ENCODE data around the gene ZMIZ1. TPM values are rescaled to one million over a fixed set of nuclear protein-coding genes. Genes with fewer than 3 reads are reported as not detected.
"Not testable (repeated sequence)": the region's sequence is repeated elsewhere in the genome, so short reads cannot be mapped to it uniquely, and the experiment has no call there.

ZMIZ1 gene
- total and polyA plus RNA-seq, 8 donors: 63.1 to 87.2 (median 76.8) TPM

GRCh38 chr10:79329529-79329928 is 260.8 kb downstream of the ZMIZ1 start:
- H3K9me3 ChIP-seq: no peaks in the 10 kb centered on the region
- H3K36me3 ChIP-seq: no peaks in the 10 kb centered on the region
- peaks cover 0 to 12% of the 10 kb centered on the region in 2 donors for H3K4me1 ChIP-seq
- H3K4me3 ChIP-seq: no peak overlapping the region
- TF ChIP-seq, protein P1, sequence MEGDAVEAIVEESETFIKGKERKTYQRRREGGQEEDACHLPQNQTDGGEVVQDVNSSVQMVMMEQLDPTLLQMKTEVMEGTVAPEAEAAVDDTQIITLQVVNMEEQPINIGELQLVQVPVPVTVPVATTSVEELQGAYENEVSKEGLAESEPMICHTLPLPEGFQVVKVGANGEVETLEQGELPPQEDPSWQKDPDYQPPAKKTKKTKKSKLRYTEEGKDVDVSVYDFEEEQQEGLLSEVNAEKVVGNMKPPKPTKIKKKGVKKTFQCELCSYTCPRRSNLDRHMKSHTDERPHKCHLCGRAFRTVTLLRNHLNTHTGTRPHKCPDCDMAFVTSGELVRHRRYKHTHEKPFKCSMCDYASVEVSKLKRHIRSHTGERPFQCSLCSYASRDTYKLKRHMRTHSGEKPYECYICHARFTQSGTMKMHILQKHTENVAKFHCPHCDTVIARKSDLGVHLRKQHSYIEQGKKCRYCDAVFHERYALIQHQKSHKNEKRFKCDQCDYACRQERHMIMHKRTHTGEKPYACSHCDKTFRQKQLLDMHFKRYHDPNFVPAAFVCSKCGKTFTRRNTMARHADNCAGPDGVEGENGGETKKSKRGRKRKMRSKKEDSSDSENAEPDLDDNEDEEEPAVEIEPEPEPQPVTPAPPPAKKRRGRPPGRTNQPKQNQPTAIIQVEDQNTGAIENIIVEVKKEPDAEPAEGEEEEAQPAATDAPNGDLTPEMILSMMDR (IDR thresholded peaks at IDR 0.05): no peak
- no peak for DNase-seq
- no peak for ATAC-seq
- H3K27ac ChIP-seq: no peak overlapping the region
- intact Hi-C loops (cut with DNase I): no loop called here
- H3K27me3 ChIP-seq: no peaks in the 10 kb centered on the region

DNA sequence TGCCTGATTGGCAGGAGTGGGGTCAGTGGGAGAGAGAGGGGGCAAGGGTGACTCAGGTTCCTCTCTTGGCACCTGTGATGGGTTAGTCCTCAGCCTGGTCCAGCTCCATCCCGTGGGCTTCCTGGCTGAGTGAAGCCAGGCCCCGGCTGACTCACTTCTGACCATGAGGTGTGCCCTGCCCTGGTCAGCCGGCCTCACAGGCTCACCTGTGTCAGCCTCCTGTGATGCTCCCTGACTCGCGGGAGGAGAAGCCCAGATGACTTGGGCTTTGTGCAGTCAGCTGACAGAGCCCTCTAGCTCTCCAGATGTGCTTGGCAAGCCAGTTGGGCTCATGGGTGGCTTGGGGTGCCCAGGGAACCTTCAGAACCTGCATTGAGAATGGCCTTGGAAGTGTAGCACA is 262.5 kb downstream of the ZMIZ1 start:
- ATAC-seq (no peak), DNase-seq (no peak)
- Histone ChIP-seq H3K27me3 (no peaks in the 10 kb centered on the region), H3K27ac (peak overlapping the region in 1 of 2 donors; percentile 59), H3K36me3 (no peaks in the 10 kb centered on the region), H3K9me3 (no peaks in the 10 kb centered on the region), H3K4me3 (no peak overlapping the region), H3K4me1 (peaks cover 0 to 12% of the 10 kb centered on the region in 2 donors)
- TF ChIP-seq, protein P1 (IDR thresholded peaks at IDR 0.05): no peak
- intact Hi-C loops (cut with DNase I): no loop called here

DNA sequence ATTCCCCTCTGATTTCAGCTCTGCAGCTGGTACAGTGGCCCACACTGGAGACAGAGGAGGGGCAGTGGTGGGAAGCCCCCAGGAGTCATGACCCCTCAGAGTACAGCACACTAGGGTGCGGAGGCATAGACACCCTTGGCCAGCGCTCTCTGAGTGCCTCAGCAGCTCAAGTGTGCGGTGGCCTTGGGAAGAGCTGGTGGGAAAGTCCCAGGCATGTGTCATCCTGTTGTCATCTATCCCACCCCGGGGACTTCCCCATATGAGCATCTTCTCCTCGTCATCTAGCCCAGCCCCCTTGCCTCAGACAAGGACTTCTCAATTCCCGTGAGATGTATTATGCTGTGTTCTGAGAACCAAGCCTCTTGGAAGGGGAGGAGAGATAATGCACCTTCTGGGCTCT is 262.9 kb downstream of the ZMIZ1 start:
- Histone ChIP-seq H3K4me3 (no peak overlapping the region), H3K9me3 (no peaks in the 10 kb centered on the region), H3K27me3 (no peaks in the 10 kb centered on the region), H3K4me1 (peaks cover 0 to 12% of the 10 kb centered on the region in 2 donors), H3K36me3 (no peaks in the 10 kb centered on the region), H3K27ac (peak overlapping the region in 1 of 2 donors; percentile 59)
- DNase-seq (peak in 1 of 4 donors; percentile 78), ATAC-seq (peak; percentile 75)
- TF ChIP-seq, protein P1 (IDR thresholded peaks at IDR 0.05): no peak
- intact Hi-C loops (cut with DNase I): no loop called here

- DNase-seq; H3K27ac ChIP-seq; H3K4me3 ChIP-seq; H3K27me3 ChIP-seq; ATAC-seq; H3K36me3 ChIP-seq; H3K9me3 ChIP-seq; intact Hi-C loops (cut with DNase I): not testable (repeated sequence)
- peaks cover 0 to 12% of the 10 kb centered on the region in 2 donors for H3K4me1 ChIP-seq
Observed at GRCh38 chr10:79332610-79333315, 264.0 kb downstream of the ZMIZ1 start.

GRCh38 chr10:79333513-79333912 is 264.7 kb downstream of the ZMIZ1 start:
- DNase-seq: no peak
- H3K9me3 ChIP-seq: no peaks in the 10 kb centered on the region
- no peak overlapping the region for H3K4me3 ChIP-seq
- H3K27me3 ChIP-seq: no peaks in the 10 kb centered on the region
- intact Hi-C loops (cut with DNase I): no loop called here
- peaks cover 0 to 12% of the 10 kb centered on the region in 2 donors for H3K4me1 ChIP-seq
- TF ChIP-seq, protein P1 (IDR thresholded peaks at IDR 0.05): no peak
- no peak overlapping the region for H3K27ac ChIP-seq
- ATAC-seq: no peak
- no peaks in the 10 kb centered on the region for H3K36me3 ChIP-seq

DNA sequence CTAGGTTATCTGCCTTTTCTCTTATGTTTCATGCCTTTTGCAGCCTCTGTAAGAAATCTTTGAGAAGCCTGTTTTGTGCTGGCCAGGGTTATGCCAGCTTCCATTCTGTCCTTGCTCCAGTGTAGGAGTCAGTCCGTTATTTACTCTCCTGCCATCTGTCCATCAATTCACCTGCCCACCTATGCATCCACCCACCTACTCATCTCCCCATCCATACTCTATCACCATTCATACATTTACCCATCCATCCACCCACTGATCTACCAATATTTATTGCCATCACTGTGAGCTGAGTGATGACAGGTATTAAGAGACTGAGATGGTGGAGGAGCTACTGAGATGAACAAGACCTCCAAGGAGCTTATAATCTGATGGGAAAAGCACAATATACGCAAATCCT is 265.8 kb downstream of the ZMIZ1 start:
- no peaks in the 10 kb centered on the region for H3K27me3 ChIP-seq
- DNase-seq: no peak
- H3K4me3 ChIP-seq: no peak overlapping the region
- H3K36me3 ChIP-seq: no peaks in the 10 kb centered on the region
- no peak overlapping the region for H3K27ac ChIP-seq
- intact Hi-C loops (cut with DNase I): no loop called here
- no peaks in the 10 kb centered on the region for H3K9me3 ChIP-seq
- TF ChIP-seq, protein P1 (IDR thresholded peaks at IDR 0.05): no peak
- no peak for ATAC-seq
- H3K4me1 ChIP-seq: peaks cover 0 to 12% of the 10 kb centered on the region in 2 donors

Measured in left lung (tissue), 10 donors.